ENCODE results near the gene NCKIPSD. TPM values are rescaled to one million over a fixed set of nuclear protein-coding genes. Genes with fewer than 3 reads are reported as not detected.

The NCKIPSD gene
- total RNA-seq, 1 donor = 17.7 TPM

- Histone ChIP-seq H4K20me1 (ENCODE audit: insufficient read depth, low read length) (peaks cover 53% of the 10 kb centered on the region), H3K79me2 (ENCODE audit: insufficient read depth, low read length) (peaks cover 76% of the 10 kb centered on the region), H3K9me3 (ENCODE audit: low read depth, low read length) (no peaks in the 10 kb centered on the region), H3K27ac (ENCODE audit: low read depth, low read length) (peak overlapping the region; percentile 79), H3K4me2 (ENCODE audit: insufficient read depth, low read length) (peak overlapping the region; percentile 70), H3K36me3 (ENCODE audit: insufficient read depth, low read length) (peaks cover 65% of the 10 kb centered on the region), H3K27me3 (ENCODE audit: insufficient read depth, low read length) (no peaks in the 10 kb centered on the region), H3K4me1 (ENCODE audit: insufficient read depth, low read length) (peaks cover 31% of the 10 kb centered on the region), H2AFZ (ENCODE audit: low read length) (peak overlapping the region; percentile 48), H3K4me3 (ENCODE audit: insufficient read depth, low read length) (peak overlapping the region; percentile 59)
- DNase-seq (ENCODE audit: insufficient read length, low spot score, missing footprints) = peak; percentile 92
- no peak for TF ChIP-seq CTCF (IDR thresholded peaks at IDR 0.05; ENCODE audit: extremely low read depth, low read depth, low read length)
Measured at GRCh38 chr3:48694610-48695392, 9.1 kb upstream of the NCKIPSD start.

GRCh38 chr3:48693826-48694225 is 8.1 kb upstream of the NCKIPSD start:
- Histone ChIP-seq H2AFZ (ENCODE audit: low read length) (no peak overlapping the region), H3K4me2 (ENCODE audit: insufficient read depth, low read length) (peak overlapping the region; percentile 70), H3K4me1 (ENCODE audit: insufficient read depth, low read length) (peaks cover 31% of the 10 kb centered on the region), H4K20me1 (ENCODE audit: insufficient read depth, low read length) (peaks cover 48% of the 10 kb centered on the region), H3K9me3 (ENCODE audit: low read depth, low read length) (no peaks in the 10 kb centered on the region), H3K36me3 (ENCODE audit: insufficient read depth, low read length) (peaks cover 66% of the 10 kb centered on the region), H3K27me3 (ENCODE audit: insufficient read depth, low read length) (no peaks in the 10 kb centered on the region), H3K27ac (ENCODE audit: low read depth, low read length) (peak overlapping the region; percentile 79), H3K79me2 (ENCODE audit: insufficient read depth, low read length) (peaks cover 73% of the 10 kb centered on the region), H3K4me3 (ENCODE audit: insufficient read depth, low read length) (peak overlapping the region; percentile 37)
- DNase-seq (ENCODE audit: insufficient read length, low spot score, missing footprints) = no peak
- no peak for TF ChIP-seq CTCF (IDR thresholded peaks at IDR 0.05; ENCODE audit: extremely low read depth, low read depth, low read length)

- TF ChIP-seq CTCF (IDR thresholded peaks at IDR 0.05; ENCODE audit: extremely low read depth, low read depth, low read length) = no peak
- peaks cover 68% of the 10 kb centered on the region for H3K36me3 ChIP-seq (ENCODE audit: insufficient read depth, low read length)
- peaks cover 60% of the 10 kb centered on the region for H3K79me2 ChIP-seq (ENCODE audit: insufficient read depth, low read length)
- H3K4me1 ChIP-seq (ENCODE audit: insufficient read depth, low read length) = peaks cover 31% of the 10 kb centered on the region
- DNase-seq (ENCODE audit: insufficient read length, low spot score, missing footprints) = peak; percentile 52
- H3K27me3 ChIP-seq (ENCODE audit: insufficient read depth, low read length) = no peaks in the 10 kb centered on the region
- no peaks in the 10 kb centered on the region for H3K9me3 ChIP-seq (ENCODE audit: low read depth, low read length)
- peak overlapping the region; percentile 4 for H3K27ac ChIP-seq (ENCODE audit: low read depth, low read length)
- H2AFZ ChIP-seq (ENCODE audit: low read length) = no peak overlapping the region
- peaks cover 47% of the 10 kb centered on the region for H4K20me1 ChIP-seq (ENCODE audit: insufficient read depth, low read length)
- no peak overlapping the region for H3K4me2 ChIP-seq (ENCODE audit: insufficient read depth, low read length)
- H3K4me3 ChIP-seq (ENCODE audit: insufficient read depth, low read length) = no peak overlapping the region
Measured at GRCh38 chr3:48692551-48692950, 6.8 kb upstream of the NCKIPSD start.

GRCh38 chr3:48690846-48691458 is 5.2 kb upstream of the NCKIPSD start:
- Histone ChIP-seq H3K4me1 (ENCODE audit: insufficient read depth, low read length) (peaks cover 22% of the 10 kb centered on the region), H4K20me1 (ENCODE audit: insufficient read depth, low read length) (peaks cover 38% of the 10 kb centered on the region), H3K79me2 (ENCODE audit: insufficient read depth, low read length) (peaks cover 46% of the 10 kb centered on the region), H3K4me3 (ENCODE audit: insufficient read depth, low read length) (no peak overlapping the region), H3K27ac (ENCODE audit: low read depth, low read length) (no peak overlapping the region), H3K9me3 (ENCODE audit: low read depth, low read length) (no peaks in the 10 kb centered on the region), H2AFZ (ENCODE audit: low read length) (no peak overlapping the region), H3K4me2 (ENCODE audit: insufficient read depth, low read length) (no peak overlapping the region), H3K36me3 (ENCODE audit: insufficient read depth, low read length) (peaks cover 72% of the 10 kb centered on the region), H3K27me3 (ENCODE audit: insufficient read depth, low read length) (no peaks in the 10 kb centered on the region)
- TF ChIP-seq CTCF (IDR thresholded peaks at IDR 0.05; ENCODE audit: extremely low read depth, low read depth, low read length) = no peak
- DNase-seq (ENCODE audit: insufficient read length, low spot score, missing footprints) = no peak

All from osteoblast (primary cell).